HG03575 (cell line): Measurements from ENCODE around the gene FNBP1.

Experiments
- ATAC-seq: cut with Tn5 transposase; IDR thresholded peaks from one replicate; pipeline ENCODE4 v1.9.1; 2021; ENCODE audit not compliant: unreplicated experiment, insufficient number of reproducible peaks, low FRiP score; ENCODE audit errors: extremely low read depth

FNBP1 gene

GRCh38 chr9:129936222-129936621 lies 106.8 kb downstream of the FNBP1 start:
- ATAC-seq: no peak

GRCh38 chr9:129934780-129935179 lies 108.2 kb downstream of the FNBP1 start:
- ATAC-seq: no peak

GRCh38 chr9:129934041-129934591 lies 108.9 kb downstream of the FNBP1 start:
- ATAC-seq: no peak

GRCh38 chr9:129933185-129934040 lies 109.6 kb downstream of the FNBP1 start:
- ATAC-seq: no peak

- ATAC-seq: no peak
Measured at GRCh38 chr9:129932303-129933151, 110.5 kb downstream of the FNBP1 start.

GRCh38 chr9:129930743-129931142 lies 112.2 kb downstream of the FNBP1 start:
- ATAC-seq: no peak

GRCh38 chr9:129929496-129930125 lies 113.4 kb downstream of the FNBP1 start:
- ATAC-seq: no peak

GRCh38 chr9:129923589-129923988 lies 119.4 kb downstream of the FNBP1 start:
- no peak for ATAC-seq

GRCh38 chr9:129921905-129922304 lies 121.1 kb downstream of the FNBP1 start:
- no peak for ATAC-seq

- ATAC-seq: no peak
Measured at GRCh38 chr9:129919841-129920240, 123.1 kb downstream of the FNBP1 start.

- no peak for ATAC-seq
Measured at GRCh38 chr9:129919277-129919676, 123.7 kb downstream of the FNBP1 start.

GRCh38 chr9:129918296-129918950 lies 124.6 kb downstream of the FNBP1 start:
- ATAC-seq: no peak

- no peak for ATAC-seq
Measured at GRCh38 chr9:129916707-129917106, 126.3 kb downstream of the FNBP1 start.

GRCh38 chr9:129914051-129914450 lies 128.9 kb downstream of the FNBP1 start:
- no peak for ATAC-seq

GRCh38 chr9:129910628-129911567 lies 132.1 kb downstream of the FNBP1 start:
- no peak for ATAC-seq

GRCh38 chr9:129909851-129910250 lies 133.1 kb downstream of the FNBP1 start:
- no peak for ATAC-seq

- ATAC-seq: no peak
Measured at GRCh38 chr9:129908906-129909305, 134.1 kb downstream of the FNBP1 start.

- no peak for ATAC-seq
Measured at GRCh38 chr9:129907201-129907600, 135.8 kb downstream of the FNBP1 start.
